H9 (cell line): ENCODE measurements around the gene NEDD4L. TPM values are rescaled to one million over a fixed set of nuclear protein-coding genes. Genes with fewer than 3 reads are reported as not detected.

Experiments used
- DNase-seq: peaks from one replicate; pipeline ENCODE4 v3.0.0-alpha.2; 2017
- H2AFZ ChIP-seq: one replicate; pipeline ENCODE4 v1.6.1; 2013; ENCODE audit warnings: mild to moderate bottlenecking, low read length, control low read depth, moderate library complexity
- H2AK5ac ChIP-seq: 2 replicates; pipeline ENCODE4 v1.6.1; 2013; ENCODE audit warnings: low read length, control low read depth, mixed read lengths; ENCODE audit not compliant: insufficient read length
- H2BK120ac ChIP-seq: one replicate; pipeline ENCODE4 v1.6.1; 2013; ENCODE audit warnings: low read depth, mild to moderate bottlenecking, low read length, control low read depth, inconsistent platforms; ENCODE audit not compliant: poor library complexity, severe bottlenecking
- H2BK12ac ChIP-seq: 2 replicates; pipeline ENCODE4 v1.6.1; 2013; ENCODE audit warnings: low read length, control low read depth, mixed read lengths, low read depth; ENCODE audit not compliant: insufficient read length
- H2BK15ac ChIP-seq: 2 replicates; pipeline ENCODE4 v1.6.1; 2013; ENCODE audit warnings: low read depth, low read length, control low read depth
- H2BK20ac ChIP-seq: one replicate; pipeline ENCODE4 v1.6.1; 2013; ENCODE audit warnings: low read depth, mild to moderate bottlenecking, low read length, control low read depth, inconsistent platforms; ENCODE audit not compliant: poor library complexity, severe bottlenecking
- H2BK5ac ChIP-seq: 2 replicates; pipeline ENCODE4 v1.6.1; 2013; ENCODE audit warnings: low read length, control low read depth, mixed read lengths; ENCODE audit not compliant: insufficient read length
- H3K14ac ChIP-seq: 2 replicates; pipeline ENCODE4 v1.6.1; 2013; ENCODE audit warnings: low read length, control low read depth; ENCODE audit not compliant: insufficient read depth
- H3K18ac ChIP-seq: 2 replicates; pipeline ENCODE4 v1.6.1; 2013; ENCODE audit warnings: low read depth, mild to moderate bottlenecking, mixed read lengths, low read length, control low read depth; ENCODE audit not compliant: insufficient read length
- H3K23ac ChIP-seq: 2 replicates; pipeline ENCODE4 v1.6.1; 2013; ENCODE audit warnings: low read length, control low read depth, mixed read lengths, low read depth; ENCODE audit not compliant: insufficient read length
- H3K23me2 ChIP-seq: 2 replicates; pipeline ENCODE4 v1.6.1; 2013; ENCODE audit warnings: low read depth, mild to moderate bottlenecking, mixed read lengths, low read length, control low read depth; ENCODE audit not compliant: insufficient read length, poor library complexity, severe bottlenecking
- H3K27ac ChIP-seq: 2 replicates; pipeline ENCODE4 v1.5.1; 2013; ENCODE audit warnings: low read length, control low read depth, mixed read lengths, low read depth; ENCODE audit not compliant: insufficient read length
- H3K27me3 ChIP-seq: 2 replicates; pipeline ENCODE4 v1.6.1; 2013; ENCODE audit warnings: low read length, control low read depth, inconsistent platforms; ENCODE audit not compliant: insufficient read depth
- H3K4ac ChIP-seq: 2 replicates; pipeline ENCODE4 v1.6.1; 2013; ENCODE audit warnings: low read depth, mild to moderate bottlenecking, control low read depth, inconsistent platforms, low read length, moderate library complexity
- H3K4me1 ChIP-seq: 2 replicates; pipeline ENCODE4 v1.6.1; 2013; ENCODE audit warnings: low read length, control low read depth, inconsistent platforms; ENCODE audit not compliant: insufficient read depth
- H3K4me2 ChIP-seq: 2 replicates; pipeline ENCODE4 v1.6.1; 2013; ENCODE audit warnings: low read length, control low read depth, mixed read lengths; ENCODE audit not compliant: insufficient read length, insufficient read depth
- H3K56ac ChIP-seq: 2 replicates; pipeline ENCODE4 v1.6.1; 2013; ENCODE audit warnings: low read depth, mild to moderate bottlenecking, mixed read lengths, low read length, control low read depth; ENCODE audit not compliant: insufficient read length
- H3K79me1 ChIP-seq: 2 replicates; pipeline ENCODE4 v1.6.1; 2013; ENCODE audit warnings: low read depth, mild to moderate bottlenecking, moderate library complexity, low read length, control low read depth, inconsistent platforms; ENCODE audit not compliant: insufficient read depth, poor library complexity, severe bottlenecking
- H3K79me2 ChIP-seq: 2 replicates; pipeline ENCODE4 v1.6.1; 2013; ENCODE audit warnings: low read length, control low read depth, inconsistent platforms; ENCODE audit not compliant: insufficient read depth
- H3K9ac ChIP-seq: 2 replicates; pipeline ENCODE4 v1.6.1; 2013; ENCODE audit warnings: low read length, control low read depth, mixed read lengths; ENCODE audit not compliant: insufficient read length; ENCODE audit errors: extremely low read depth
- H3K9me3 ChIP-seq: one replicate; pipeline ENCODE4 v1.6.1; 2013; ENCODE audit warnings: low read depth, low read length, inconsistent platforms; ENCODE audit not compliant: control insufficient read depth
- H3T11ph ChIP-seq: one replicate; pipeline ENCODE4 v1.6.1; 2013; ENCODE audit warnings: mild to moderate bottlenecking, low read length, control low read depth, inconsistent platforms
- H4K20me1 ChIP-seq: one replicate; pipeline ENCODE4 v1.6.1; 2013; ENCODE audit not compliant: control insufficient read depth, insufficient read length, insufficient read depth
- H4K5ac ChIP-seq: 2 replicates; pipeline ENCODE4 v1.6.1; 2013; ENCODE audit warnings: low read depth, mild to moderate bottlenecking, mixed read lengths, low read length, control low read depth; ENCODE audit not compliant: insufficient read length
- H4K8ac ChIP-seq: replicated peaks from 2 replicates; pipeline ENCODE4 v1.6.1; 2013; ENCODE audit warnings: low read length, control low read depth, mixed read lengths, low read depth; ENCODE audit not compliant: insufficient read length
- H4K91ac ChIP-seq: 2 replicates; pipeline ENCODE4 v1.6.1; 2013; ENCODE audit warnings: low read depth, mild to moderate bottlenecking, moderate library complexity, mixed read lengths, low read length, control low read depth; ENCODE audit not compliant: insufficient read length
- H3K27ac Mint-ChIP-seq, 3 experiments: 2 replicates in 2 of 3; 3 replicates in 1 of 3; pipeline ENCODE4 v1.8.0; 2020 to 2021; ENCODE audit warnings: mixed read lengths in 3 of 3, mild to moderate bottlenecking in 1 of 3, moderate library complexity in 1 of 3
- H3K27me3 Mint-ChIP-seq: 2 replicates; pipeline ENCODE4 v1.8.0; 2021; ENCODE audit warnings: low read depth, mild to moderate bottlenecking, moderate library complexity, mixed read lengths
- H3K36me3 Mint-ChIP-seq, 3 experiments: 2 replicates in 2 of 3; 3 replicates in 1 of 3; pipeline ENCODE4 v1.8.0; 2020 to 2021; ENCODE audit warnings: low read depth in 3 of 3, mixed read lengths in 3 of 3; ENCODE audit not compliant: insufficient read depth in 1 of 3
- H3K4me1 Mint-ChIP-seq, 2 experiments: 2 replicates each; pipeline ENCODE4 v1.8.0; 2020; ENCODE audit warnings: mixed read lengths in 2 of 2
- H3K4me3 Mint-ChIP-seq, 2 experiments: 2 replicates in 1 of 2; 3 replicates in 1 of 2; pipeline ENCODE4 v1.8.0; 2020 to 2021; ENCODE audit warnings: mild to moderate bottlenecking in 2 of 2, mixed read lengths in 2 of 2, moderate library complexity in 1 of 2
- H3K9me3 Mint-ChIP-seq, 2 experiments: 2 replicates in 1 of 2; 3 replicates in 1 of 2; pipeline ENCODE4 v1.8.0; 2020; ENCODE audit warnings: mild to moderate bottlenecking in 2 of 2, mixed read lengths in 2 of 2, moderate library complexity in 1 of 2
- WGBS: extraction: QIAGEN DNeasy Blood & Tissue Kit; methylation state at CpG from one replicate; pipeline ENCODE4 v1.1.7; 2013; ENCODE audit warnings: missing lambda C conversion rate, low lambda C conversion rate, mixed read lengths; ENCODE audit not compliant: insufficient read length; ENCODE audit errors: extremely low coverage; 5-methylcytosine and 5-hydroxymethylcytosine counted together
- total RNA-seq: library from RNA; stranded (reverse); gene quantifications from 2 replicates; pipeline ENCODE4 v1.2.1, GENCODE V29; 2021
- TF ChIP-seq, protein P1 (sequence below): fragments of 200-600 bp; sonication (generic); conservative IDR thresholded peaks from 3 replicates; pipeline ENCODE4 v1.8.0; 2021; ENCODE audit warnings: antibody characterized with exemption, mild to moderate bottlenecking

The NEDD4L gene
- total RNA-seq, 1 experiment from 2014 or later = 76.3 TPM

DNA sequence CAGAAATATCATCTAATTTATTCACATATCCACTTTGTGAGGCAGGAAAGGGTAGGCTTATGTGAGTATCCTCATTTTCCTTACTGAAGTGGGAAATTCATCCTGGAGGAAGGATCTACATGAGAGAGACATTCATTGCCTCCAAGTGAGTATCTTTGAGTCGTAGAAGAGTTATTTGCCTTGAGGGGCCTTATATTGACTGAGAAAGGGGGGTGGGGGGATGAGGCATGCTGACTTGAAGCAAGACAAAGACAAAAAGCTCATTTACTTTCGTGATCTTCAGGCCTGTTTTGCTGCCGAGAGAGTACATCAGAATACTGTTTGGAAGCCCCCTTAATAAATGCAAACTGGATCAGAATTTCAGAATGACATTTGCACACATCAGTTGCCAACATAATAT lies 17.6 kb upstream of the NEDD4L start:
- TF ChIP-seq, protein P1, sequence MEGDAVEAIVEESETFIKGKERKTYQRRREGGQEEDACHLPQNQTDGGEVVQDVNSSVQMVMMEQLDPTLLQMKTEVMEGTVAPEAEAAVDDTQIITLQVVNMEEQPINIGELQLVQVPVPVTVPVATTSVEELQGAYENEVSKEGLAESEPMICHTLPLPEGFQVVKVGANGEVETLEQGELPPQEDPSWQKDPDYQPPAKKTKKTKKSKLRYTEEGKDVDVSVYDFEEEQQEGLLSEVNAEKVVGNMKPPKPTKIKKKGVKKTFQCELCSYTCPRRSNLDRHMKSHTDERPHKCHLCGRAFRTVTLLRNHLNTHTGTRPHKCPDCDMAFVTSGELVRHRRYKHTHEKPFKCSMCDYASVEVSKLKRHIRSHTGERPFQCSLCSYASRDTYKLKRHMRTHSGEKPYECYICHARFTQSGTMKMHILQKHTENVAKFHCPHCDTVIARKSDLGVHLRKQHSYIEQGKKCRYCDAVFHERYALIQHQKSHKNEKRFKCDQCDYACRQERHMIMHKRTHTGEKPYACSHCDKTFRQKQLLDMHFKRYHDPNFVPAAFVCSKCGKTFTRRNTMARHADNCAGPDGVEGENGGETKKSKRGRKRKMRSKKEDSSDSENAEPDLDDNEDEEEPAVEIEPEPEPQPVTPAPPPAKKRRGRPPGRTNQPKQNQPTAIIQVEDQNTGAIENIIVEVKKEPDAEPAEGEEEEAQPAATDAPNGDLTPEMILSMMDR = no peak
- Histone ChIP-seq H4K5ac (no peak overlapping the region), H3K27ac (no peak overlapping the region), H4K8ac (no peak overlapping the region), H2AFZ (no peak overlapping the region), H2BK12ac (no peak overlapping the region), H3K79me2 (no peaks in the 10 kb centered on the region), H3K14ac (no peak overlapping the region), H2BK20ac (no peak overlapping the region), H3K9me3 (no peaks in the 10 kb centered on the region), H3K9ac (no peak overlapping the region), H3K23me2 (no peaks in the 10 kb centered on the region), H2BK15ac (no peak overlapping the region), H3T11ph (no peak overlapping the region), H3K4ac (no peak overlapping the region), H2AK5ac (no peak overlapping the region), H3K4me2 (no peak overlapping the region), H3K79me1 (no peaks in the 10 kb centered on the region), H2BK5ac (no peak overlapping the region), H3K23ac (no peak overlapping the region), H4K20me1 (no peaks in the 10 kb centered on the region), H4K91ac (no peak overlapping the region), H2BK120ac (no peak overlapping the region), H3K56ac (no peak overlapping the region), H3K18ac (no peak overlapping the region), H3K4me1 (peaks cover 3% of the 10 kb centered on the region; the same call in 1 of the 2 replicates), H3K27me3 (no peaks in the 10 kb centered on the region)
- Mint-ChIP-seq H3K36me3 (no peaks in the 10 kb centered on the region), H3K27me3 (peaks cover 2% of the 10 kb centered on the region; the same call in 1 of the 2 replicates), H3K4me1 (peaks cover 21 to 26% of the 10 kb centered on the region in 2 experiments), H3K9me3 (no peaks in the 10 kb centered on the region), H3K4me3 (no peak overlapping the region; a peak in 1 of 5 replicates), H3K27ac (peak overlapping the region in 1 of 3 experiments; percentile 62; a peak in 3 of 7 replicates)
- no CpG with 5 or more reads among the region's 3 CpGs for WGBS
- DNase-seq = peak; percentile 32
